GM04504 (cell line): ENCODE data around the gene CLIP4.
A peak's percentile ranks its signal among the peaks of the same experiment; 100 is the strongest.

Experiments used
- DNase-seq: peaks from one replicate; pipeline ENCODE4 v3.0.0-alpha.2; 2012; ENCODE audit warnings: low read depth

The CLIP4 gene

DNA sequence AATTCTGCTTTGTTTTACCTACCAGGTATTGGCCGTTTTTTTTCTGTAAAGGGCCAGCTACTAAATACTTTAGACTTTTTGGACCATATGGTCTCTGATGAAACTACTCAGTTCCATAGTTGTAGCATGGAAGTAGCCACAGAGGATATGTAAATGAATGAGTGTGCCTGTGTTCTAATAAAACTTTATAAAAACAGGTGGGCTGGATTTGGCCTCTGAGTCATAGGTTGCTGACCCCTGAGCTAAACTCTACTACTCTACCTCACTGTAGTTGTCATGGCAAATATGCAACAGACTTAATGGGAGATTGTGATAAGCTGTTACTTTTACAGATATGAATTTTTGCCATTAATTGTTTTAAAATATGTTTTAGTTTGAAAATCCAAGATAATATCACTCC lies 19.7 kb downstream of the CLIP4 start:
- DNase-seq: no peak

DNA sequence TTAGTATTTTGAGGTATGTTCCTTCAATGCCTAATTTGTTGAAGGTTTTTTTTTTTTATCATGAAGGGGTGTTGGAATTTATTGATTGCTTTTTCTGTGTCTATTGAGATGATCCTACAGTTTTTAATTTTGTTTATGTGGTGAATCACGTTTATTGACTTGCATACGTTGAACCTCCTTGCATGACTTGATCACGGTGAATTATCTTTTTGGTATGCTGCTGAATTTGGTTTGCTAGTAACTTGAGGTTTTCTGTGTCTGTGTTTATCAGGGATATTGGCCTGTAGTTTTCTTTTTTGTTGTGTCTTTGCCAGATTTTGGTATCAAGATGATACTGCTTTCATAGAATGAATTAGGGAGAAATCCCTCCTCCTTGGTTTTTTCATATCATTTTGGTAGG lies 23.9 kb downstream of the CLIP4 start:
- DNase-seq: no peak

DNA sequence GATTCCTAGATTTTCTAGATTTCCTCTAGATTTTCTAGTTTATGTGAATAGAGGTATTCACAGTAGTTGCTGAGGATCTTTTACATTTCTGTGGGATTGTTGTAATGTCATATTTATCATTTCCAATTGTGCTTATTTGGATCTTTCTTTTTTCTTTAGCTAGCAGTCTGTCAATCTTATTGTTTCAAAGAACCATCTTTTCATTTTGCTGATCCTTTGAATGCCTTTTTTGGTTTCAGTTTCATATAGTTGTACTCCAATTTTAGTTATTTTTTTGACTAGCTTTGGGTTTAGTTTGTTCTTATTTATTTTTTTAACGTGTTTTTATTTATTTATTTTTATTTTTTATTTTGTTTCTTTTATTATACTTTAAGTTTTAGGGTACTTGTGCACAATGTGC lies 24.5 kb downstream of the CLIP4 start:
- DNase-seq: no peak

DNA sequence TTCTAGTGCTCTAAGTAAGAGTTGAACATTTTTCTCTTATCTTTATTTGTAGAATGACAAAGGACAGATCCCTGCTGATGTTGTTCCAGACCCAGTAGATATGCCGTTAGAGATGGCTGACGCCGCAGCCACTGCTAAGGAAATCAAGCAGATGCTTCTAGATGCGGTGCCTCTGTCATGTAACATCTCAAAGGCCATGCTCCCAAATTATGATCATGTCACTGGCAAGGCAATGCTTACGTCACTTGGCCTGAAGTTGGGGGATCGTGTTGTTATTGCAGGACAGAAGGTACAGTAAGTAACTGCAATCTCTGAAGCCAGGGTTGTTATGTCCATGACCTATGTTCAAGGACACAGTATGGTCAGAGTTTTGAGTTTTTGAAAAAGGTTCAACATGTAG lies 28.4 kb downstream of the CLIP4 start:
- DNase-seq: no peak

DNA sequence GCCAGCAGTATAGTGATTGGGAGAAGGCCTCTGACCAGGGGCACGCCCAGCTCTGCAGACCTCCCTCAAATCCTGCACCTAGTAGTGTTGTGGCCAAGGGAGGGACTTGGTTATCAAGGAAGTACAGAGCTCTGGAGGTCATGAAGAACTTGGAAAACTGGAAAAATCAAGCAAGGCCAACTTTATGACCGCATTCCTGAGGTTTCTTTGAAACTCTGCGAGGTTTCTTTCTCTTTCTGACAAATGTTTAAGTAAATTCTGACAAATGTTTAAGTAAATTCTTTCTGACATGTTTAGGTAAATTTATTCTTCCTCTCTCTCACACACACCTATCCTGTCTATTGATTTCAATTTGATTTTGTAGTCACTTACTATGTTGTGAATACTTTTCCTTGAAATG lies 31.0 kb downstream of the CLIP4 start:
- DNase-seq: no peak

DNA sequence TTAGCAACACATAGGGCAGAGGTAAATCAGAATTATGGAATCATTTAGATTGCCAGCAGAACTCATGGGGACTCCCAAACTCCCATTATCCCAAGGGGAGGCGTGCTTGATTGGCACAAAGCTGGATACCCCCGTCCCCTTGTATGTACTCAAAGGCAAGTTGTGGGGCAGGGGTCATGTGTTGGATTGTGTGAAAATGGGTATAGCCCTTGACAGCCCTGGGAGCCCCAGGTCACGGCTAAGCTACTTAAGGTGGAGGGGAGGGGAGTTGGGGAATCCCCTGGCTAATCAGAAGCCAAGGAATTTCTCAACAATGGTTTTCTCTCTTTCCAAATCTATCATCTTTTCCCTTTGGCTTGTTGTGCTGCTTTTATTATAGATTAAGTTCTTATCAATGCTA lies 32.7 kb downstream of the CLIP4 start:
- no peak for DNase-seq

DNA sequence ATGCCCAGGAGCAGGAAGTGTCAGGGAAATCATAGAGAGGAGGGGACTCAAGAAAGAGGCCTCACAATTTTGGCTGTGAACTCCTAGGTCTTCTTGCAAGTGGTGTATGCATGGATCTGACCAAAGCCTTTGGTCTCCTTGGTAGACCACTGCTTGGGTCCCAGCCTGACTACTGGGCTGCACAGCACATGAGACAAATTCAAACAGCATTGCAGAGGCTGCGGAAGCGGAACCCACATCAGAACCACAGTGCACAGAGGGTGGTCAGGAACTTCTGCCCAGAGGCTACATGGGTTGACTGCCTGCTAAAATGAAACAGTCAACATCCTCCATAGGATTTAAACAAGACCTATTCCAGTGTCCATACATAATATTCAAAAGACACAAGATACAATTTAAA lies 39.4 kb downstream of the CLIP4 start:
- DNase-seq: no peak

DNA sequence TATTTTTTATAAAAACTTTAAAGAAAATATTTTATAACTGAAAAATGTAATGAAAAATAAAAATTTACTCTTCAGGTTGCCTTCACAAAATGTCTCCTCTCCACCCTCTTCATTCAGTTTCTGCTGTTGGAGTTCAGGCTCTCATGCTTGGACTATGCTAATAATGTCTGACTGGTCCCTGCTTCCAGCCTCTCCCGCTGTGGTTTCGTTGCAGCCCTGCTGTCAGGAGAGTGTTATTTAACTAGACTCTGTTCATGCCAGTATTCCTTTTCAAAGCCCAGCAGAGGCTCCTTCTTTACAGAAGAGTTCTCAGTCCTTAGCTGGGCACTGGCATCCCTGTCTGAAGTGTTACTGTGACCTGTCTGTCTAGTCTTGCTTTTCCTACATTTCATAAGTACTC lies 40.4 kb downstream of the CLIP4 start:
- DNase-seq: no peak

DNA sequence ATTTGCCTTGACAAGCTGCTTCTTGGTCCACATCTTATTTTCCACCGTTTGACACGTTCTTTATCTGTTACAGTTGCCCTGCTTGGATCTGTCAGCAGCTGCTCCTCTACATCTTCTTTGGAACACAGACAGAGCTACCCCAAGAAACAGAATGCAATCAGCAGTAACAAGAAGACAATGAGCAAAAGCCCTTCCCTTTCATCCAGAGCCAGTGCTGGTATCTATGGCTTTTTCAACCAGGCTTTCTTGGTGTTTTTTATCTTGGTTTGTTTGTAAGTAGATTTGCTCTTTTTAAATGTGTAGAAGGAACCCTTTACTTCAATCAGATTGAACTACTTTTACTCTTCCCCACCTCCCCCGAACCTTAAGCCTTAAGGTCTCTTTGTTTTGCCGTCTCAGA lies 41.9 kb downstream of the CLIP4 start:
- DNase-seq: no peak

DNA sequence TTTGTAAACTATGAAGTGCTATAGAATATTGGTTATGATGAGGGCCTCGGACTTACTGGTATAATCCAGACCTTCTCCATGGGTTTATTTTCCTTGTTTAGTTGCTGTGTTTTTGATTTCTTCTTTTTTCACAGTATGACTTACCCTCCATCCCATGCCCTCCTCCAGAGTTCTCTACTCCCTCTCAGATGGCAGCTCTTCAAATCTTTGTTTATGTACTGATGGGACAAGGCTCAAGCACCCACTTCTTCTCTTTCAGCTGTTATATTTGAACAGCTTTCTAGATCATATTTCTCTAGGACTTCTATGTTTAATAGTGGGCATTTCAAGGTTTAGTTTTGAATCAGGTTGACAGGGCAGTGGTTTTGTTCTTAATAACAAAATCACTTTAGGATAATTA lies 43.9 kb downstream of the CLIP4 start:
- no peak for DNase-seq

DNA sequence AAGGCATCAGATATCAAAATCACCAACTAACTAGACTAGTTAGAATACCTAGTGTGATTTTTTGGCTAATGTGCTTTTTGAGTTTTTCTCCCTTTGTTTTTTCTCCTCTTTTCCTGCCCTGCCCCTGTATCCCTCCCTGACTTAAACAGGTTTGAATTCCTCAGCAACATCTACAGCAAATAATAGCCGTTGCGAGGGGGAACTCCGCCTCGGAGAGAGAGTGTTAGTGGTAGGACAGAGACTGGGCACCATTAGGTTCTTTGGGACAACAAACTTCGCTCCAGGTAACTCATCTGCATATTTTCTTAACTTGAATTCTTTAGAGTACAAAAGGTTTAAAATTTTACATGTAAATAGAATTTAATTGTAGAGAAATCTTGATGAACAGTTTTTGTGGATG lies 45.0 kb downstream of the CLIP4 start:
- no peak for DNase-seq

DNA sequence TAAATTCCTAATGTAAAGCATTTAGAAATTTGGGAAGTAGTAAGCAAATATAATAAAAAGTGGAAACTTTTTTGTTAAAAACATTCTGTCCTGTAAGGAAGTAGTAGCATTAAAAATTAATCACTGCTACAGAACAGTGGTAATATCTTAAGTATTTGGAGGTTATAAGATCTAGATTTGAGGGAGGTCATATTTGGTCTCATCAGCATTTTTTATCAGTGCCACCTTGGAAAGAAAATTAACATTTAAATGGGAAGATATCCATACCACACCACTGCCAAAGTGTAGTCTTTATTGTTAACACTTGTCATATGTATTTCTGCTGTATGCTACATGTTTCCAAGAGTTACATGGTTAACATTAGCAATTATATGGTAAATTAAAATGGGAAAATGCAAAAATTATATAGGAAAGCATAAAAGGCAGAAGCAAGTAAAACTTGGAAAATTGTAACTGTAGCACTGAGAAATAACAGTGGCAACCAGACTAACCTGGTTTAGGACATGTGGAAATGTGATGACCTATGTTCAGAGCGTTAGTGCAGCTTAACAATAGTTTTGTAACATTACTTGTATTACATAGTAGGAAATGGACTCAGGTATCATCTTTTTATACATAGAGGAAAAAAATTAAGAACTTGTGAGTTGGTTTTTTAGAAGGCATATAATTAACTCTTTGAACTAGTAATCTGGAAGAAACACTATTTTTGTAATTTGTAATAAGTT lies 47.2 kb downstream of the CLIP4 start:
- DNase-seq: no peak

DNA sequence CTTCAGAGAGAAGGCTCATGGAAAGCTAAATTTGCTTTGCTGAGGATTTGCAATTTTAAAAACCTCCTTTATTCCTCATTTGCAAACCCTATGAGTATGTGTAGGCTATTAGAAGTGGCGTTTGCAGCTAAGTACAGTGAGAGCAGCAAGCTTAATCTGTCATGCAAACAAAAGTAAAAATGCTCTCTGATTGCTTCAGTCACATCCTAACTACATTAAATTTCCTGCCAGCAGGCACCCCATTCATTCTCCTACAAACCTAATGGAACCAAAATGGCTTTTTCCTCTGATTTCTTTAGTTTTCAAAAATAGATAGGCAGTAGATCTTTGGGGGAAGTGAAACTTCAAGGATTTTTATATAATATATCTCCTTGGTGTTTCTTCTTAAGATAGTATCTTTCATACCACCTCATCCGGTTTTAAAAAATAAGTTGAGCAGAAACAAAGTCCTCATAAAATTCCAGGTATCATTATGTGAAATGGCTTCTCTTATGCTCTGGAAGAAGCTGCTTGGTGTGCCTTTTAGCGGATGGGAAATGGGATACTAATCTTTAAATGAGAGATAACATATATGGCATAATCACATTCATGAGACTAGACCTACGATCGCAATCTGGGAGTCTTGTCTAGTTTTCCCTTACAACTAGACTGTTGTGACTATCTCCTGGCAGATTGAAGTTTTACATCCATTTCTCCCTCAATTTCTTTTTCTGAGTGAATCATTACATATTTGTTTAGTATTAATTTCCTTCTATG lies 49.1 kb downstream of the CLIP4 start:
- no peak for DNase-seq

DNA sequence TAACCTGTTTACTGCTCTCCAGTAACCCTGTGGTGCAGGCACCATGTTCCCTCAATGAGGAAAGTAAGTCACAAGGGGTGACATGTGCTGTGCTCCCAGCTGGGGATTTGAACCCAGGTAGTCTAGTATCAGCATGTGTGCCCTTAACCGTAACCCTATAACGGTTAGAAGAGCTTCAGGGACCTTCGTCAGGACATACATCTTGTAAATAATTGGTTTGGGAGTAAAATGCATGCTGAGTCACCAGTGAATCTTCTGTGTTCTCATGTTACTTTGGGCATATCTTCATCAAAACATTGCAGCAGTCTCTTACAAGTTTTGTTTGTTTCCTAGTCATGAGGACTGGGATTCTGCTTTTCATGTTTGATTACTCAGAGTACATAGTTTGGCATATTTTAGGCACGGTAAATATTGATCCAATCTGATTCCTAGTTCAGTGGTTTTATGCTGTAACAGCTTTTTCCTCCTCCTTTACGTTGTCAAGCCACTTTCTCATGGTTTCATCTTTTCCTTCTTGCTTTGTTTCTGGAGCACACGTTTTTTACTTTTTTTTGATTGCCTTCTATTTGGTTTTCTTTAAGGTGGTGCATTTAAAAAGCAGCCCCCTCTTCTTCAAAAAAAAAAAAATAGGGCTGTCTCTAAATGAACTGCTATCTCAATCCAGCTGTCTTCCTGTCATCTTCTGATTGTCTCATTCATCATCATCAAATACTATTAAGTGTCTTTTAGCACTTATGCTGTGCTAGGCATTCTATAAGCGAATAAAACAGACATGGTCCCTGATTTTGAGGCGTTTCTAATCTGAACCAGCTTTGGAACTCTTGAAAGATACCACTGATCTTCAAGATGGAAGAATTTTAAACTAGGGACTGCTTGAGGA lies 50.4 kb downstream of the CLIP4 start:
- DNase-seq: peak; percentile 20

DNA sequence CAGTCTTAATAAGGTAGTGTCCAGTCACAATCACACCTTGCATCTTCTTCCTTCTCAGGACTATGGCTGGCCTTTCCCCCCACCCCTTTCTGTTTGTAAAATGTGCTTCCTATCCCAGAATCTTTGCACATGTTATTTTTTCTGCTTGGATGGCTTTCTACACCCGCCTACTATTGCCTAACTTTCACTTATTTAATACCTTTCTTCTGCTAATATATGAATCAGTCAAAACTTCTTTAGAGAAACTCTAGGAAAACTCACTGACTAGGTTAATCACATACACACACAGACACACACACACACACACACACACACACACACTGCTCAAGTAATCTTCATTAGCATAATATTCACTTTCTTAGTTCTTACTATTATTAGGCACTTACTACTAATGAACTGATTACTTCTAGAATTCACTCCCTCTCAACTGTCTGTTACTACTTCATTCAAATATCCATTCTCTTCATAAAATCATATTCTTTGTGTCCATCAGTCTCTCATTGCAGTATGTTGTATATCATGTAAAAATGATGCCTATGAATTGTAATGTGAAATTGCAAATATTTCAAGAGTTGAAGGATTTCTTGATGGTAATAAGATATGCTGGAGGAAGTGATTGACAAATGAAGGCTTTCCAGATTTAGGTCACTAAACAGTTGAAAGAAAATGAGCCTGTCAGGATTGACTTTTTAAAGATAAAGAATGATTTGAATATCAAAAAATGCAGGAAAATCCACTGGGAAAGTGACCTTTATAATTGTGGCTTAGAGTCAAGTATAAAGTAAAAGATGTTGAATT lies 51.2 kb downstream of the CLIP4 start:
- DNase-seq: no peak

DNA sequence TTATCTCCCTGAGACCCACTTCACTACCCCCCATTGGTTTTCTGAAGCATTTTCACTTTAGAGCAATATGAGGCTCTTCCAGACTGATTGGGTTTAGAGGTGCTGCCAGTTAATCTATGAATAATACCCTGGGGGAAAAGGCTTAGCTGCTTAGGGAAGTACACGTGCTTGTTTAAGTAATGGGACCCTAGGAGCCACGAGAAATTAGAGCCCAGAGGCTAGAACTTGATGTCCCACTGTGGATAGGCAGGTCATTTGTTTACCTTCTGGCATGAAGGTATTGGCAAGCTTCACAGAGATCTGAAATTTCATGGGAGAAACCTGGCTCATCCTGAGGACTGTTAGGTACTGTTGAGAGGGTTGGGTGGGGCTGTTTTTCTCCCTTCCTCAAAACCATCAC lies 59.7 kb downstream of the CLIP4 start:
- no peak for DNase-seq

DNA sequence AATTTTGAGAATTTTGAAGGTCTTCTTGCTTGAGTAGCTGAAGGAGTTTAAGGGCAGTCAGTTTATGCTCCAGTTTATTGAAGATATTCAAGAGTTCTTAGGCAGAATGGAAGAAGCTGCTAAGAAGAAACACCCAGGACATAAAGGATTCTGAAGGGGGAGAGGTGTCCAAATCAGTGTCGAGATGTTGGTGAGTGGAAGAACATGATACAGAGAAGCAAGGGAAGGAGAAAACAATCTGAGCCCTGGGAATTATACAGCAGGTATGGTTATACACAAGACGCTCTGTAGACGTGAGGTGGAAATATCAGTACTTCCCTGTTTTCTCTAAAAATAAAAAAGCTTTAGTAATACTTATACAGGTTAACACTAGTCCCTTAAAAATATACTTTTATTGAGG lies 60.1 kb downstream of the CLIP4 start:
- no peak for DNase-seq

DNA sequence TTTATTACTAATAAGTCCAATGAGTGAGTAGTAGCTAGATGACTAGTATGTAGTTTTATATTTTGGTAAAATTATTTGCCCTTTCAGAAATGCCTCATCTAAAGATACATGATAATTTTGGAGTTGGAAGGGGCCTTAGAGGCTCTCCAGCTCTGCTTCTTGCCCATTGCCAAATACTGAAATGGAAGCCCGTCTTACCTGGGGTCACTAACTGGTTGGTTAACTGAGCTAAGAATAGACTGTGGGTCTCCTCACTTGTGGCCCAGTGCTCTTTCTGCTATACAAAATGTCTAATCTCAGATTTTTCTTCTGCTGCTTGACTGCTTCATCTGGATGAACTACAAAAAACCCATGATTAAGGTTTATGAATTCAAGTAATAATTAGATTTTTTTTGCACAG lies 67.1 kb downstream of the CLIP4 start:
- DNase-seq: no peak

DNA sequence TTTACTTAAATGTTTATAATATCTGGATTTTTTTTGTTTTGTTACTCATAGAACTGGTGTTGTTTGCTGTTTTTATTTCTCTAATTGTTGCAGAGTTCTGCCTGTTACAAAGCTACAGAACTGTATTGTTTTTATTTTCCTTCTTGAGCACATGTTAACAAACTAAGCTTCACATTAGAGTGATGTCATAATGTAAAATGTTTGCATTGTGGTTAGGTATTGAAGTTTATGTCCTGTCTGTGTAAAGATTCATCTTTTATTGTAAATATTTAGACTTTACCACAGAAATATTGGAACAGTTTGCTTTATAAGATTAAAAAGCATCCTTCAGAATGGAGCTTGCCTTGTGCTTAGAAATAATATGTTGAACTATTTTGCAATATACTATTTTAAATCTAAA lies 67.7 kb downstream of the CLIP4 start:
- no peak for DNase-seq

DNA sequence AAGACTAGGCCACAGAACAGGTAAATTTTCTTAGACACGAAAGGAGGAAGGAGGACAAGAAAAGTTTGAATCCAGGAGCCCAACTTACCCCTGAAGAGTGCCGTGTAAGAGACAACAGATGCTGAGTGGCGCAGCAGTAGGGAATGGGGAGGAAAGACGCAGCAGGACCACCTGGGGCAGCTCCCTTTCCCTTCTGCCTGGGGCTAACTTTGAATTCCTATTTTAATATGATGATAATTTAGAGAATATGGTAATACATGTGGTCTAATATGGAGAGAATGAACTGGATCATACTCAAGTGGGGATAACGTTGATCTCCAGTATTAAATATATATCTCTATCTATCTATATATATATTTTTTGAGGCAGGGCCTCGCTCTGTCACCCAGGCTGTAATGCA lies 69.3 kb downstream of the CLIP4 start:
- DNase-seq: no peak

DNA sequence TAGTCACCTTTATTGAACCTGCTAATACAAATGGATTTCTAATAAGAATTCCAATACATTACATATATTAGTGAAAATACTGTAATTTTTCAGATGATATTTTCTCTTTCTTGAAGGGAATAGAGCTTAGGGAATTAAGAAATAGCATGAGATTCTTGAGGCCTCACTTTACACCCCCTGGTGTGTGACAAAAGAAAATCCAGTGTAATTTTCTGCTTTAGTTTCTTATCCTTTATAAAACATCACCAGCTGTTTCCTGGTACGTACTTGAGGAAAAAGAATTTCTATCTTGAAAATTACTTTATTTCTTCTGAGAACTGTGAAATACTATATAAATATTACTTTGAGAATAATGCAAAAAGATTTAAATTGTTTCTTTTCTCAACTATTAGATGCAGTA lies 71.6 kb downstream of the CLIP4 start:
- no peak for DNase-seq

DNA sequence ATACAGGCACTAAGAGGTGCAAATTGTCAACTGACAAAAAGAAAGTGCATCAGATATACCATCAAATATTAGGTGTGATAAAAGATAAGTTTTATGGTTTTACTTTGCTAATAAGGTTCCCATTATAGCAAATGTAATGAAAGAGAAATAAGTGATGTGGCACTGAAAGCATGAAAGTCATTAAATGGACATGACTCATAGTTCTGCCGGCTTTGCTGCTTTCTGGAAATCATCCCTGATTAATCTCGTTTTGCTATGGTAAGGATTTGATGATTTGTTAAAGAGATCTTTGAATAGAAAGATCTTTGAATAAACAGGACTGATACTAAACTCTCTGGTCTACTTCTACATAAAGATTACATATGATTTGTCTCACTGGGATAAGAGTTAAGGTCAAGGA lies 72.7 kb downstream of the CLIP4 start:
- DNase-seq: peak; percentile 35
